ENCODE results near the gene LAPTM5. TPM values are rescaled to one million over a fixed set of nuclear protein-coding genes. Genes with fewer than 3 reads are reported as not detected.
A peak's percentile ranks its signal among the peaks of the same experiment; 100 is the strongest.

The LAPTM5 gene
- total and polyA plus RNA-seq, 4 donors = 18.0 to 46.2 (median 28.1) TPM

GRCh38 chr1:30708361-30708728 lies 49.2 kb downstream of the LAPTM5 start (continued):
- TF ChIP-seq CTCF (IDR thresholded peaks at IDR 0.05; ENCODE audit: low read depth, low read length, missing input control) (no peak), FOXA2 (IDR thresholded peaks at IDR 0.05) (no peak), GABPA (IDR thresholded peaks at IDR 0.05 in 1 of 2, conservative IDR thresholded peaks at IDR 0.05 in 1 of 2) (no peak), ATF3 (IDR thresholded peaks at IDR 0.05) (no peak), YY1 (IDR thresholded peaks at IDR 0.05) (no peak)

- Histone ChIP-seq H3K36me3 (ENCODE audit: control insufficient read depth in 4 of 4, insufficient read depth in 3 of 4, low read depth in 1 of 4, low read length in 3 of 4) (no peaks in the 10 kb centered on the region), H3K27ac (ENCODE audit: low read depth in 1 of 2, low read length in 2 of 2) (no peak overlapping the region), H3K27me3 (ENCODE audit: control insufficient read depth in 4 of 4, insufficient read depth in 4 of 4, low read length in 3 of 4) (no peaks in the 10 kb centered on the region), H3K9ac (ENCODE audit: low read depth in 1 of 2, low read length in 2 of 2) (no peak overlapping the region), H3K4me1 (ENCODE audit: control insufficient read depth in 4 of 4, insufficient read depth in 4 of 4, low read length in 3 of 4) (peaks cover 0 to 4% (median 0%) of the 10 kb centered on the region in 4 donors), H3K9me3 (ENCODE audit: control insufficient read depth in 4 of 4, low read length in 3 of 4) (no peaks in the 10 kb centered on the region), H3K4me3 (ENCODE audit: low read depth in 1 of 3, low read length in 3 of 3) (no peak overlapping the region)
- WGBS = 52% methylated on average over 16 of the region's 16 CpGs
- DNase-seq (ENCODE audit: low spot score) = peak; percentile 71
- peak; percentile 97 for TF ChIP-seq CTCF (IDR thresholded peaks at IDR 0.05; ENCODE audit: low read depth, low read length, missing input control)
- peak; percentile 98 to 99 for TF ChIP-seq RAD21 (IDR thresholded peaks at IDR 0.05)
- TF ChIP-seq NR2F2 (IDR thresholded peaks at IDR 0.05) = no peak
Observed at GRCh38 chr1:30707412-30708360, 49.9 kb downstream of the LAPTM5 start.

- Histone ChIP-seq H3K9me3 (ENCODE audit: control insufficient read depth in 4 of 4, low read length in 3 of 4) (no peaks in the 10 kb centered on the region), H3K4me1 (ENCODE audit: control insufficient read depth in 4 of 4, insufficient read depth in 4 of 4, low read length in 3 of 4) (peaks cover 0 to 4% (median 0%) of the 10 kb centered on the region in 4 donors), H3K4me3 (ENCODE audit: low read depth in 1 of 3, low read length in 3 of 3) (no peak overlapping the region), H3K36me3 (ENCODE audit: control insufficient read depth in 4 of 4, insufficient read depth in 3 of 4, low read depth in 1 of 4, low read length in 3 of 4) (no peaks in the 10 kb centered on the region), H3K27me3 (ENCODE audit: control insufficient read depth in 4 of 4, insufficient read depth in 4 of 4, low read length in 3 of 4) (no peaks in the 10 kb centered on the region), H3K27ac (ENCODE audit: low read depth in 1 of 2, low read length in 2 of 2) (no peak overlapping the region), H3K9ac (ENCODE audit: low read depth in 1 of 2, low read length in 2 of 2) (no peak overlapping the region)
- 19% methylated on average over 9 of the region's 9 CpGs for WGBS
- DNase-seq (ENCODE audit: low spot score) = no peak
- TF ChIP-seq ATF3 (IDR thresholded peaks at IDR 0.05) (no peak), SP1 (IDR thresholded peaks at IDR 0.05) (no peak), TAF1 (conservative IDR thresholded peaks at IDR 0.05) (no peak), CTCF (IDR thresholded peaks at IDR 0.05; ENCODE audit: low read depth, low read length, missing input control) (no peak), NR2F2 (IDR thresholded peaks at IDR 0.05) (no peak), FOXA1 (IDR thresholded peaks at IDR 0.05) (no peak), JUND (IDR thresholded peaks at IDR 0.05) (no peak), HNF4A (conservative IDR thresholded peaks at IDR 0.05) (no peak), YY1 (IDR thresholded peaks at IDR 0.05) (no peak)
Observed at GRCh38 chr1:30706528-30706927, 51.0 kb downstream of the LAPTM5 start.
